Renal cortex interstitium (tissue), 11 donors: ENCODE results near the gene DUSP10. TPM values are rescaled to one million over a fixed set of nuclear protein-coding genes. Genes with fewer than 3 reads are reported as not detected.

Experiments used
- DNase-seq, 11 donors: peaks; one replicate each; pipeline ENCODE4 v3.0.0-alpha.2; 2013; ENCODE audit warnings: low read depth in 9 of 11, low spot score in 4 of 11; ENCODE audit errors: extremely low read depth in 1 of 11
- polyA plus RNA-seq, 3 donors: library from polyadenylated mRNA; unstranded; fragments of 120-200 nt; gene quantifications; one replicate each; pipeline ENCODE4 v1.2.1, GENCODE V29; 2013; ENCODE audit not compliant: insufficient read length in 3 of 3

Gene DUSP10
- polyA plus RNA-seq, 3 donors = 3.2 to 4.3 (median 3.5) TPM

DNA sequence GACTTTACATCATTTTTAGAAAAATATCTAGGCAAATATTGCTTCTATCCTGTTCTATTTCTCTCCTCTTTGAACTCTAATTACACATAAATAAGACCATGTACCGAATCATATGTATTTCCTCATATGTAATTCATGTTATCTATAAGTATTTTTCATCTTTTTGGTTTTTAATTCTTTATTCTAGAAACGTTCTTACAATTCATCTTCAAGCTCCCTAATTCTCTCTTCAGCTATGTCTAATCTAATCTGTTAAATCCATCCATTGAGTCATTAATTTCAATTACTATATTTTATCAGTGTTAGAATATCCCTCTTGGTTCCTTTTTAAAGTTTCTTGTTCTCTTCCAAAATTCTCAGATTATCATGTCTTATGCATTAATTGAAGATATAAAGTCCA lies 61.8 kb downstream of the DUSP10 start:
- DNase-seq = no peak

DNA sequence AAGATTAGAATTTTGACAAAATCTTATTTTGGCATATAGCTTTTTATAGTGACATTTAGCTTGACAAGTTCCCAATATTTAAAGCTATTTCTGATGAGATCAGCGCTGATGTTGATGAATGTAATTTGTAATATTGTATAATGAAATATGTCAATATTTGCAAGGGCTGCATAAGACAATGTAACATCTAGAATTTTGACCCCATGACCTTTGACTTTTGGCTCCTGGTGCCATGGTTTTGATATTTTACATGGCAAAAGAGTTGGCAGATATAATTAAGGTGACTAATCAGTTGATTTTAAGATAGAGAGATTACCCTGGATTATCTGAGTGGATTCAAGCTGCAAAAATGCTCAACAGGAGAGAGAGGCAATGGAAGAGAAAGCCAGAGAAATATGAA lies 63.9 kb downstream of the DUSP10 start:
- DNase-seq = no peak

DNA sequence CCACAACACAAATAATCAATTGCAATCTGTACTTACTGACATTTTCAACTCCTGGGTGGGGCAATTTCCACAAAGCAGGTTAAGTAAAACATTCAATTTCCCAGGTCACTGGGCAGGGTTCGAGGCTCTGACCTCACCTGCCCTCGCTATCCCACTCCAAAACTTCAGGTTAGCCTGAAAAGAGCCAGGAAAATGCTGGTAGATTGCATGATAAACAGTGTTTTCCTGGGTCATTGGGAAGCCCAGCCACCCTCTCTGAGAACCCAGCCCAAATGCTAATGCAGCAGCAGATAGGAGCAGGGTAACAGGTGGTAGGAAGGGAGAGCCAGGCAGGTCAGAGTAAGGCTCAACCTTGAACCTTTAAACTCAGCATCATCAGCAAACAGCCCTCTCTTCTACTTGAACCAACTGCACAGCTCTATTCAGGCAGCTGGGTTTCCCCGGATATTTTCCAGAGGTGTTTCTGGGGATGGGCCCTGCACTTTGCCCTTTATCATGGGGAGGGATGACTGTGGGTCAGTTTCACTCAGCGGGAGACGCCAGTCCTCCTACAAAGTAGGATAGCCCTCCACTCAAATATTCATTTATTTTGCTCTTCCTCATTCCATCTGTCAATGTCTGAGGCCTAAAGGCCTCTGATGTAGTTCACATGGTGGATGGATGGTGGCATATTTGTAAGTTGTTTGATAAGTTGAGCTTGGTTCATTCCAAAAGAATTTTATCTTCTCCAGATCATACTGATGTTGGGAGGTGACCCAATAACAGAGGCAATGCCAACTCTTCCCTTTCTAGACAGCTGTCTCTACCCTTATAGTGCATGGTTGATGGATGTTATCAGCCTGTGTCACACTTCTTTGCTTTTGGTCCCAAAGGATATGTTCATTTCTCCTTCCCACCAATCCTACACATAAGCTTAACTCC lies 65.7 kb downstream of the DUSP10 start:
- no peak for DNase-seq

DNA sequence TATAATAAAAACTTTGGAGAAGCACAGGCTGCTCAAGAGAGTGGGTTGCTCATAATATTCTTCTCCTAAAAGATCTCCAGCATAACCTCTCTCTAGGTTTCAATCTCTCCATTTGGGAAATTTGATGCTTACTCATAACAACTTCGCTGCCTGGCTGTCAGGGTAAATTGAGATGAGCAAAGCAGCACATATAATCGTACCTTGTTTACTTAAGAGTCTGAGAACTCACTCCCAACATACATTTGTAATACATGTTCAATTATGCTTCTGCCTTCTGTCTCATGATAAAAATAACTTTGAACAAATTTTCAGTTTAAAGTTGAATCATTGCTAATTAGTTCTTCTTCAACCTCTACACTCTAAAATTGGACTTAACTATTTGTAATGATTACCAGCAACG lies 68.9 kb downstream of the DUSP10 start:
- DNase-seq = no peak

DNA sequence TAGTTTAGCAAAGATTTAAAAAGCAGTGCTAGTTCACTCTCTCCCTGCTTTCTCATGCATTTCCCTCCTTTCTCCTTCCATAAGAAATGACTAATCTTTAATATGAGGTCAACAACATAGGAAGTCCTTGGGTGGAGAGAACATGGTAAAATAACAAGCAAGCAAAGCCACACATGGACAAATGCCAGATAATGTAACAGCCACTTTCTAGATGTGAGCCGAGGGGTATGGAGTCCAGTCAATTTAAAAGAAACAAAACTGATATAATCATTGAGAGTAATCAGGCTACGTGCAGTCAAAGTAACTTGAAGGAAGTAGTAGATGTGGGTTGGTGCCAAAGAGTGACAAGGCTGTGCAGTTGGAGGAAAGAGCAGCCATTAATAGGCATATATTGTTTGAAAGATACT lies 69.6 kb downstream of the DUSP10 start:
- DNase-seq = no peak

DNA sequence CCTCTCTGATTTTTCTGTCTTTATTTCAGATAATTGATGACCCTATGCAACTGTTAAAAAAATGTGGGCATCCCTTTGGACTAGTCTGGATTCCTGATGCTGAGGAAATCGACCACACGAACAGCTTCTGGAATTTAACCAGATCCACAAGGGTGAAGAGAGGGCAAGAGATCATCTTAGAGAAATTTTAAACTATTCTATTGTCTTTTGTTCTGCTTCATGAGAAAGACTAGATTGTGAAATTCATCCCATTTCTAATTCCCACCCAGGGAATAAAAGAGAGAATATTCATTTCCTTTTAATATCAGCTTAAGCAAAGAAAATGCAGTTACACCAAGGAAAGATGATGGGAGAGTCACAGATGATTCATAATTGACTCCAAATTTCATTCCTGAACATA lies 71.8 kb downstream of the DUSP10 start:
- DNase-seq = no peak

DNA sequence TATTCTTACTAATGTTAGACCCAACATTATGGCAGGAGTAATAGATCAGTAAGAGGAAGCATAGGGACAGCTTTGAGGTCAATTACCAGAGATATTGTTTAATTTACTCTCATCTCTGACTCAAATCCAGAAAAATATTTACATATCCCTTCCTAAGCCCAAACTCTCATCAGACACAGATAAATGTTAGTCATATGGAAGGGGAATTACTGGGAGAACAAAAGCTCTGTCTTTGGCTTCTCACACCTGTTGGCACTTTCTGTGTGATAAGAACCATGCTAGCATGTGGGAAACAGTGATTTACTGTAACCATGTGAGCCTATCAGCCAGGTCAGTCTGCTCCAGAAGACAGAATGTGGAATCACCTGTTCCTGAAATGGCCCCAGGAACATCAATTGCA lies 72.4 kb downstream of the DUSP10 start:
- no peak for DNase-seq

DNA sequence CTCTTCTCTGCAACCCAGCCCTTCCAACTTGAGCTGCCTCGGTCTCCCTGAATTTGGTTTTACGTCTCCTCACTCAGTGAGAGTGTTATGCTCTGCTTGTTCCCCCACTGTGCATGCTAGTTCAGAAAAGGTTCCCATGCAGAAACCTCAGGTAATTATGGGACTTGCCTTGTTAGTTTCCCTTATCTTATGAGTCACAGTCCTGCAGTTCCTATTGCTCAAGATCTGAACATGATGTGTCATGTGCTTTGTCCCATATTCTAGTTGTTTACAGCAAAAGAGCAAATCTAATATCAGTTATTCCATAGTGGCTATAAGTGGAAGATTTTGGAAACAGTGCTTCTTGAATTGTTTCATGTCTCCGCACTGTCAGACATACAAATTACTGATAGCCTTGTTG lies 74.4 kb downstream of the DUSP10 start:
- no peak for DNase-seq

DNA sequence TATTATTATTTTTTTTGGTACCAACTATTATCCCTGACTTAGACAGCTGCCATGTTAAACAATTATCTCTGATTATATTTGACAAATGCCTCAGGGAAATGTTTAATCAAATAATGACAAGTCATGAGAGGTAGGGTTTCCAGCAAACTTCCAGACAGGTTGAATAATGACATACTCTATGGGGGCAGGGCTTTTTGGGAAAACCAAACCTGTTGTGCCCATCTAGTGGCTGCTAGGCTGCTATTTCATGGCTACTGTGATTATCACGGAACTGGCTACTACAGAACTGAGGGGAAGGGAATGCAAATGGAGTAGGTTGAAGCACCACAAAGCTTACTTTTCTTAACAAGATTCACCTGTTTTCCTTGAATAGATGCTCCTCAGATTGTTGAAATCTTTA lies 77.6 kb downstream of the DUSP10 start:
- DNase-seq = no peak

DNA sequence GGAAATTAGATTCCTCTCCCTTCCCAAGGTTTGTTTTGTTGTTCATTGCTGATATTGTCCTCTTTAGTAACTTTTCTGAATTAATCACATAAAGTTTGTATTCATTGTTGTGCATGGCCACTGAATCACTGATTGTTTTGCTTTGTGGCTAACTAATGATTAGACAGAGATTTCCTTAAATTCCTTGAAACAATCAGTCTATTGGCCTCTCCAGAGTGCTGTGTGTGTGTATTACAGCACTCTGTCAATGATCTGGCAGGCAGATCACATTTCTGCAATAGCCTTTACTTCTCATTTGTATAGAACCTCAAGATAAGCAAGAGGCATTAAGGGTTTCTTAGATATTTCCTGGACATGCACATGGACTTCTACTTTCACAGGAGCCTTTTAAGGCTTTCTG lies 78.6 kb downstream of the DUSP10 start:
- no peak for DNase-seq

DNA sequence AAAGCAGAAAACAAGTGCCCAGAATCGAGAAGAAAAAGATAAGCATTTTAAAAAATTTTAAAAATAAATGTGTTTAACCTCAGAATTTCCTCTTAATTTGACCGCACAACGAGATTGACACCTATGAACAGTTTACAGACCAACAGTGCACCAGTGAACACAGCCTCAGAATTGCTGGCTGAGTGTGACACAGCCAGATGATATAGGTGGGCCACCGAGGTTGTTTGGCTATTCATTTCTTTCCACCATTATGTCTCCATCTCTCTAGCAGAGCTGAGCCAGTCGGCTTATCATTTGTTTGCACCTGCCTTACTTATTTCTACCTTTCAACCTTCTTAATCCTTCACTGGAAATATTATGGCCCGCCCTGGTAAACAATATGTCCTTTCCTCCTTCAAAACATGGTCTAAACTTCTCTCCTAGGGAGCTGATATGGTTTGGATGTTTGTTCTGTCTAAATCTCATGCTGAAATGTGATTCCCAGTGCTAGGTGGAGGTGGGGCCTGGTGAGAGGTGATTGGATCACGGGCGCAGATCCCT lies 86.1 kb downstream of the DUSP10 start:
- no peak for DNase-seq
